Measurements from ENCODE around the gene DPP10.
"Not testable (repeated sequence)": the region's sequence is repeated elsewhere in the genome, so short reads cannot be mapped to it uniquely, and the experiment has no call there.

DPP10 gene

GRCh38 chr2:114729026-114729425, 286.6 kb downstream of the DPP10 start:
- DNase-seq = peak; percentile 26
- no peaks in the 10 kb centered on the region for H3K36me3 ChIP-seq (ENCODE audit: control insufficient read depth, insufficient read depth, low read length)
- H3K4me2 ChIP-seq (ENCODE audit: low read length) = no peak overlapping the region
- no peaks in the 10 kb centered on the region for H3K27me3 ChIP-seq (ENCODE audit: insufficient read depth, low read length, poor library complexity)
- H4K8ac ChIP-seq (ENCODE audit: low read depth, low read length) = no peak overlapping the region
- no peaks in the 10 kb centered on the region for H3K79me1 ChIP-seq (ENCODE audit: low read length)
- H2BK5ac ChIP-seq (ENCODE audit: low read length) = no peak overlapping the region
- H3K79me2 ChIP-seq (ENCODE audit: control insufficient read depth, insufficient read depth, low read length) = no peaks in the 10 kb centered on the region
- no peak overlapping the region for H2BK120ac ChIP-seq (ENCODE audit: low read depth, low read length)
- H3K27ac ChIP-seq (ENCODE audit: low read depth, low read length) = no peak overlapping the region
- no peak overlapping the region for H3K4me3 ChIP-seq (ENCODE audit: low read length)
- H2AK5ac ChIP-seq (ENCODE audit: low read length) = no peak overlapping the region
- no peaks in the 10 kb centered on the region for H3K4me1 ChIP-seq (ENCODE audit: control insufficient read depth, low read depth, low read length)
- no peak overlapping the region for H3K23ac ChIP-seq (ENCODE audit: low read length)
- no CpG with 5 or more reads among the region's 5 CpGs for WGBS (ENCODE audit: extremely low coverage, insufficient coverage, low lambda C conversion rate)
- H2BK15ac ChIP-seq (replicated peaks; ENCODE audit: low read depth) = no peak overlapping the region
- H3K56ac ChIP-seq (ENCODE audit: low read length) = peak overlapping the region; percentile 40
- no peak overlapping the region for H3K4ac ChIP-seq (ENCODE audit: low read depth, low read length)
- H3K18ac ChIP-seq (ENCODE audit: low read length) = peak overlapping the region; percentile 39
- no peak overlapping the region for H3K9ac ChIP-seq (ENCODE audit: low read length)
- no peak overlapping the region for H4K5ac ChIP-seq (ENCODE audit: low read length)

DNA sequence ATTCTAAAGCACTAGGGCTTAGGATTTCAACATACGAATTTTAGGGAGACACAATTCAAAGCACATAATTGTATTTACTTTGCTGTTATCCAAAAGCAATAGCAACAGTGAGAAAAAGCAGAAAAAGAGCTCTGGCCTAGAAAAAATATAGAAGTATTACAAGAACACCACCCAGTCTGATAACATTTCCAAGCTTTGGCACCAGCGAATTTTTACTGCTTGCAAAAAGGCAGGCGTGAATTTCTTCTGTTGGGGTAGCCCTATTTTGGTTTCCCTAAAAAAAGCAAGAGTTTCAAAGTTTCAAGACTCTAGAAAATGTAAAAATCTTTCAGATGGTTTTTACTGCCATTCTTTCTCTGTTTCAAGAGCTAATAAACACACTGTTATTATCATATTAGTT, 292.7 kb downstream of the DPP10 start:
- Histone ChIP-seq H3K4me1 (ENCODE audit: control insufficient read depth, low read depth, low read length) (no peaks in the 10 kb centered on the region), H3K9ac (ENCODE audit: low read length) (no peak overlapping the region), H3K27me3 (ENCODE audit: insufficient read depth, low read length, poor library complexity) (no peaks in the 10 kb centered on the region), H2BK5ac (ENCODE audit: low read length) (no peak overlapping the region), H3K79me2 (ENCODE audit: control insufficient read depth, insufficient read depth, low read length) (no peaks in the 10 kb centered on the region), H3K56ac (ENCODE audit: low read length) (no peak overlapping the region), H2BK120ac (ENCODE audit: low read depth, low read length) (no peak overlapping the region), H3K36me3 (ENCODE audit: control insufficient read depth, insufficient read depth, low read length) (no peaks in the 10 kb centered on the region), H2AK5ac (ENCODE audit: low read length) (no peak overlapping the region), H3K4me3 (ENCODE audit: low read length) (no peak overlapping the region), H3K4ac (ENCODE audit: low read depth, low read length) (no peak overlapping the region), H2BK15ac (replicated peaks; ENCODE audit: low read depth) (no peak overlapping the region), H4K5ac (ENCODE audit: low read length) (no peak overlapping the region), H3K4me2 (ENCODE audit: low read length) (no peak overlapping the region), H3K27ac (ENCODE audit: low read depth, low read length) (no peak overlapping the region), H3K23ac (ENCODE audit: low read length) (no peak overlapping the region), H3K18ac (ENCODE audit: low read length) (no peak overlapping the region), H3K79me1 (ENCODE audit: low read length) (no peaks in the 10 kb centered on the region), H4K8ac (ENCODE audit: low read depth, low read length) (no peak overlapping the region)
- DNase-seq = no peak
- no CpG with 5 or more reads among the region's 3 CpGs for WGBS (ENCODE audit: extremely low coverage, insufficient coverage, low lambda C conversion rate)

GRCh38 chr2:114742245-114742644, 299.8 kb downstream of the DPP10 start:
- no CpG with 5 or more reads among the region's 1 CpG for WGBS (ENCODE audit: extremely low coverage, insufficient coverage, low lambda C conversion rate)
- Histone ChIP-seq H3K4me2 (ENCODE audit: low read length) (no peak overlapping the region), H3K4me1 (ENCODE audit: control insufficient read depth, low read depth, low read length) (no peaks in the 10 kb centered on the region), H3K23ac (ENCODE audit: low read length) (no peak overlapping the region), H2AK5ac (ENCODE audit: low read length) (no peak overlapping the region), H3K79me1 (ENCODE audit: low read length) (no peaks in the 10 kb centered on the region), H3K27me3 (ENCODE audit: insufficient read depth, low read length, poor library complexity) (no peaks in the 10 kb centered on the region), H2BK120ac (ENCODE audit: low read depth, low read length) (no peak overlapping the region), H3K18ac (ENCODE audit: low read length) (no peak overlapping the region), H3K4ac (ENCODE audit: low read depth, low read length) (no peak overlapping the region), H3K79me2 (ENCODE audit: control insufficient read depth, insufficient read depth, low read length) (no peaks in the 10 kb centered on the region), H3K4me3 (ENCODE audit: low read length) (no peak overlapping the region), H3K27ac (ENCODE audit: low read depth, low read length) (no peak overlapping the region), H3K36me3 (ENCODE audit: control insufficient read depth, insufficient read depth, low read length) (no peaks in the 10 kb centered on the region), H2BK15ac (replicated peaks; ENCODE audit: low read depth) (no peak overlapping the region), H4K5ac (ENCODE audit: low read length) (no peak overlapping the region), H3K9ac (ENCODE audit: low read length) (no peak overlapping the region), H4K8ac (ENCODE audit: low read depth, low read length) (no peak overlapping the region), H3K56ac (ENCODE audit: low read length) (no peak overlapping the region), H2BK5ac (ENCODE audit: low read length) (no peak overlapping the region)
- no peak for DNase-seq

DNA sequence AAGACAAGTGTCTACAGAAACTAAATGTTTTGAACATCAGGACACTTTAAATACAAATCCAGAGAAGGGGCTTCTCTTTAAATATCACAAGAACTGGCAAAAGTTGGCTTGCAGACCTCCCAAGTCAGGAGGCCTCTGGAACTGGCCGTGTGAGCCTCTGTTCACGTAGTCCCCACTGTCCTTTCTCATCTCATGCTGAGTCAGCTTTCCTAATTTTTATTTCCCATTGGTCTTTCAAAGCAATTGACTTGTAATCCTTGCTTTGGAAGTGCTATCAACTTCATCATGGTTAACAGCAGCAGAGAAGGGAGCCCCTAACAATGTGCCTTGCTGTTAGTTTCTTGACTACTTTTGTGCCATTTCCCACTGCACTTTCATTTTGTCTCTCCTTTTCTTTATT, 303.3 kb downstream of the DPP10 start:
- H4K8ac ChIP-seq (ENCODE audit: low read depth, low read length) = no peak overlapping the region
- H3K18ac ChIP-seq (ENCODE audit: low read length) = no peak overlapping the region
- no peak overlapping the region for H3K23ac ChIP-seq (ENCODE audit: low read length)
- H2BK15ac ChIP-seq (replicated peaks; ENCODE audit: low read depth) = no peak overlapping the region
- DNase-seq = no peak
- H3K79me1 ChIP-seq (ENCODE audit: low read length) = no peaks in the 10 kb centered on the region
- H3K9ac ChIP-seq (ENCODE audit: low read length) = no peak overlapping the region
- H3K4me2 ChIP-seq (ENCODE audit: low read length) = no peak overlapping the region
- no peaks in the 10 kb centered on the region for H3K27me3 ChIP-seq (ENCODE audit: insufficient read depth, low read length, poor library complexity)
- no peak overlapping the region for H2BK120ac ChIP-seq (ENCODE audit: low read depth, low read length)
- no peak overlapping the region for H2BK5ac ChIP-seq (ENCODE audit: low read length)
- no peak overlapping the region for H2AK5ac ChIP-seq (ENCODE audit: low read length)
- no peaks in the 10 kb centered on the region for H3K79me2 ChIP-seq (ENCODE audit: control insufficient read depth, insufficient read depth, low read length)
- H3K4me1 ChIP-seq (ENCODE audit: control insufficient read depth, low read depth, low read length) = no peaks in the 10 kb centered on the region
- no peaks in the 10 kb centered on the region for H3K36me3 ChIP-seq (ENCODE audit: control insufficient read depth, insufficient read depth, low read length)
- no peak overlapping the region for H3K27ac ChIP-seq (ENCODE audit: low read depth, low read length)
- no peak overlapping the region for H4K5ac ChIP-seq (ENCODE audit: low read length)
- H3K4ac ChIP-seq (ENCODE audit: low read depth, low read length) = no peak overlapping the region
- no CpG with 5 or more reads among the region's 2 CpGs for WGBS (ENCODE audit: extremely low coverage, insufficient coverage, low lambda C conversion rate)
- no peak overlapping the region for H3K56ac ChIP-seq (ENCODE audit: low read length)
- no peak overlapping the region for H3K4me3 ChIP-seq (ENCODE audit: low read length)

GRCh38 chr2:114748175-114748574, 305.7 kb downstream of the DPP10 start:
- not testable (repeated sequence) for H3K23ac ChIP-seq (ENCODE audit: low read length); H3K27ac ChIP-seq (ENCODE audit: low read depth, low read length); H3K79me1 ChIP-seq (ENCODE audit: low read length); H2BK15ac ChIP-seq (replicated peaks; ENCODE audit: low read depth); H3K9ac ChIP-seq (ENCODE audit: low read length); H3K36me3 ChIP-seq (ENCODE audit: control insufficient read depth, insufficient read depth, low read length); H3K4me1 ChIP-seq (ENCODE audit: control insufficient read depth, low read depth, low read length); H3K56ac ChIP-seq (ENCODE audit: low read length); H3K18ac ChIP-seq (ENCODE audit: low read length); H3K27me3 ChIP-seq (ENCODE audit: insufficient read depth, low read length, poor library complexity); H4K8ac ChIP-seq (ENCODE audit: low read depth, low read length); H3K4me2 ChIP-seq (ENCODE audit: low read length); H3K79me2 ChIP-seq (ENCODE audit: control insufficient read depth, insufficient read depth, low read length); H4K5ac ChIP-seq (ENCODE audit: low read length); H2AK5ac ChIP-seq (ENCODE audit: low read length); H3K4ac ChIP-seq (ENCODE audit: low read depth, low read length); H2BK120ac ChIP-seq (ENCODE audit: low read depth, low read length); H3K4me3 ChIP-seq (ENCODE audit: low read length); DNase-seq; H2BK5ac ChIP-seq (ENCODE audit: low read length)
- WGBS (ENCODE audit: extremely low coverage, insufficient coverage, low lambda C conversion rate) = no CpG with 5 or more reads among the region's 5 CpGs

GRCh38 chr2:114752425-114752824, 310.0 kb downstream of the DPP10 start:
- Histone ChIP-seq H4K5ac (ENCODE audit: low read length) (no peak overlapping the region), H3K79me1 (ENCODE audit: low read length) (no peaks in the 10 kb centered on the region), H3K4me1 (ENCODE audit: control insufficient read depth, low read depth, low read length) (no peaks in the 10 kb centered on the region), H3K4me2 (ENCODE audit: low read length) (no peak overlapping the region), H3K36me3 (ENCODE audit: control insufficient read depth, insufficient read depth, low read length) (no peaks in the 10 kb centered on the region), H2BK5ac (ENCODE audit: low read length) (no peak overlapping the region), H3K56ac (ENCODE audit: low read length) (no peak overlapping the region), H4K8ac (ENCODE audit: low read depth, low read length) (no peak overlapping the region), H3K27me3 (ENCODE audit: insufficient read depth, low read length, poor library complexity) (no peaks in the 10 kb centered on the region), H3K4ac (ENCODE audit: low read depth, low read length) (no peak overlapping the region), H2BK15ac (replicated peaks; ENCODE audit: low read depth) (no peak overlapping the region), H3K18ac (ENCODE audit: low read length) (no peak overlapping the region), H3K27ac (ENCODE audit: low read depth, low read length) (no peak overlapping the region), H2BK120ac (ENCODE audit: low read depth, low read length) (no peak overlapping the region), H3K23ac (ENCODE audit: low read length) (no peak overlapping the region), H2AK5ac (ENCODE audit: low read length) (no peak overlapping the region), H3K79me2 (ENCODE audit: control insufficient read depth, insufficient read depth, low read length) (no peaks in the 10 kb centered on the region), H3K9ac (ENCODE audit: low read length) (no peak overlapping the region), H3K4me3 (ENCODE audit: low read length) (no peak overlapping the region)
- no peak for DNase-seq
- no CpG with 5 or more reads among the region's 4 CpGs for WGBS (ENCODE audit: extremely low coverage, insufficient coverage, low lambda C conversion rate)

Data from mesendoderm (in vitro differentiated cells).